Stimulated activated memory B cell treated with anti-CD40 and anti-IgM and Interleukin-4, amounts not matched to agents 10 μg/mL and 1 μg/mL and 100 μg/mL, for 72 hours (primary cell): ENCODE data around the gene TSC1.
A peak's percentile ranks its signal among the peaks of the same experiment; 100 is the strongest.

ENCODE experiments used
- ATAC-seq: fragments of 150-1000 bp; cut with Tn5 transposase; 2 replicates; pipeline ENCODE4 v1.10.0; 2021
- H3K27ac Mint-ChIP-seq: one replicate; pipeline ENCODE4 v1.8.0; 2022; ENCODE audit warnings: mild to moderate bottlenecking, mixed read lengths
- H3K27me3 Mint-ChIP-seq: one replicate; pipeline ENCODE4 v1.8.0; 2022; ENCODE audit warnings: mixed read lengths
- H3K36me3 Mint-ChIP-seq: one replicate; pipeline ENCODE4 v1.8.0; 2022; ENCODE audit warnings: mixed read lengths
- H3K4me1 Mint-ChIP-seq: one replicate; pipeline ENCODE4 v1.8.0; 2022; ENCODE audit warnings: mixed read lengths
- H3K4me3 Mint-ChIP-seq: one replicate; pipeline ENCODE4 v1.8.0; 2022; ENCODE audit warnings: mild to moderate bottlenecking, moderate library complexity, mixed read lengths
- H3K9me3 Mint-ChIP-seq: one replicate; pipeline ENCODE4 v1.8.0; 2022; ENCODE audit warnings: mixed read lengths

TSC1 gene

DNA sequence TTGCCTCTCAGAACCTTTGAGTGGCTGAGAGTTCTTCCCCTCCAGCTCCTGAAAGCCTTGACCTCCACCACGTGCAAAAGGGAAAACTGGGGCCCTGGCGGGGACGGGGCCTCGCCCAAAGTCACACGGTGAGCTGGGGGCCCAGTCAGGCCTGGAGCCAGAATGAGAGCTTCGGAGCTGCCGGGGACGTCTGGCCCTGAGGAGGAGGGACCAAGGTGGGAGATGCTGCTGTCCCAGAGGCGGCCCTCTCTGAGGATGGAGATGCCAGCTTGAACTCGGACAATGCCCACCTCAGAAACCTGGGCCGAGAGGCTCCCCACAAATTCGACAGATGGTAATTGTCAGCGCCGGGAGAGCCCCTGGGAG is 67.0 kb downstream of the TSC1 start:
- ATAC-seq = no peak
- H3K9me3 Mint-ChIP-seq = no peaks in the 10 kb centered on the region
- H3K36me3 Mint-ChIP-seq = no peaks in the 10 kb centered on the region
- H3K4me3 Mint-ChIP-seq = peak overlapping the region; percentile 78
- peaks cover 31% of the 10 kb centered on the region for H3K4me1 Mint-ChIP-seq
- peak overlapping the region; percentile 74 for H3K27ac Mint-ChIP-seq
- no peaks in the 10 kb centered on the region for H3K27me3 Mint-ChIP-seq

- ATAC-seq = no peak
- H3K36me3 Mint-ChIP-seq = no peaks in the 10 kb centered on the region
- no peak overlapping the region for H3K27ac Mint-ChIP-seq
- H3K27me3 Mint-ChIP-seq = no peaks in the 10 kb centered on the region
- no peak overlapping the region for H3K4me3 Mint-ChIP-seq
- H3K4me1 Mint-ChIP-seq = peaks cover 31% of the 10 kb centered on the region
- no peaks in the 10 kb centered on the region for H3K9me3 Mint-ChIP-seq
These were observed 67.6 kb downstream of the TSC1 start for GRCh38 chr9:132876849-132877248.

DNA sequence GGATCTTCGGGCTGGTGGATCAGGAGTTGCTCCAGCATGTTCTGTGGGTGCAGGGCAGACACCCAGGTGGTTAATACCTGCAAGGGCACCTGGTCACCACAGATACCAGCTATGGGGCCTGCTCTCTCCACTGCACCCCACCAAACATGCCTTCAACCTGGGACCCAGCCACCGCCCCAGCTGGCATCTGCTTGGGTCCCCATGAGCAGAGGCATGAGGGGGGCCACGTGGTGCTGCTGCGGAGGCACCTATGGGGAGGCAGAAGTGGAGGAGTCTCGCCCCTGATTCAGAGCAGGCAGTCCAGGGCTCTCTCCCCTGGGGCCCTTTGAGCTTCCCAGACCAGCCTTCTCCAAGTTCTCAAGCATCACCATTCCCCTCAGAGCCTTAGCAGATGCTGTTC is 69.3 kb downstream of the TSC1 start:
- Mint-ChIP-seq H3K27me3 (no peaks in the 10 kb centered on the region), H3K36me3 (no peaks in the 10 kb centered on the region), H3K4me1 (peaks cover 28% of the 10 kb centered on the region), H3K4me3 (no peak overlapping the region), H3K27ac (no peak overlapping the region), H3K9me3 (no peaks in the 10 kb centered on the region)
- ATAC-seq = no peak

DNA sequence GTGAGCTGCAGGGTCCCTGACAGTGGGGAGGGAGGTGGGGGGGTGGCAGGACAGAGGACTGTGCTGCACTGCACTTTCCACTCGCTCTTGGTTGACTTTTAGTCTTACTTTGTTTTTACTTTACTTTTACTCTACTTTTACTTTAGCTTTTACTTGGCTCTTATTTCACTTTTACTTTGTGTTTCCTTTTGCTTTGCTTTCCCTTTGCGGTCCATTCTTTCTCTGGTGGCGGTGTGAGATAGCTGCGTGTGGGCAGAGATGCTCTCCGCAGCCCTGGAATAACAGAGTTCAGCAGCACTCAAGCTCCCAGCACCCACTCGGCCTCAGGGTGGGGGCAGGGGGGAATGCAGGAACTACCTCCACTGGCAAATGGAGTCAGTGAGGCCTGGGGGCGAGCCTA is 71.0 kb downstream of the TSC1 start:
- ATAC-seq = no peak
- peak overlapping the region; percentile 37 for H3K4me3 Mint-ChIP-seq
- no peaks in the 10 kb centered on the region for H3K36me3 Mint-ChIP-seq
- H3K4me1 Mint-ChIP-seq = peaks cover 12% of the 10 kb centered on the region
- no peaks in the 10 kb centered on the region for H3K9me3 Mint-ChIP-seq
- H3K27me3 Mint-ChIP-seq = no peaks in the 10 kb centered on the region
- no peak overlapping the region for H3K27ac Mint-ChIP-seq

DNA sequence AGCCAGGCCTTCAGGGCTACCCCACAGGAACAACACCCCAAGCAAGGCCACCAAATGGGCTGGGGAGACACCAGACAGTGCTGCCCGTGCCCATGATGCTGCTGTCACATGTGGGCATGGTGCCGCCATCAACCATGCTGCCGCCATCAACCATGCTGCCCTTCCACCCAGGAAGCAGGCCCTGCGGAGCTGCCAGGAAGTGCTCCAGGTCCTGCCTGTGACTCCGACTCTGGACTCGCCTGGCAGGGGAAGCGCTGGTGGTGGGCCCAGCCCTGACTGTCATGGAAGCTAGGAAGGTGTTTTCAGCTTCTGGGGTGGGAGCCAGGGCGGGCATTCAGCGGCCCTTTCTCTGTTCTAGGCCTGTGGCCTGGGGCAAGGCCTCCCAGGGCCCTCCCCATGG is 75.2 kb downstream of the TSC1 start:
- Mint-ChIP-seq H3K4me3 (no peak overlapping the region), H3K4me1 (peaks cover 6% of the 10 kb centered on the region), H3K9me3 (no peaks in the 10 kb centered on the region), H3K27me3 (no peaks in the 10 kb centered on the region), H3K27ac (no peak overlapping the region), H3K36me3 (no peaks in the 10 kb centered on the region)
- ATAC-seq = no peak

DNA sequence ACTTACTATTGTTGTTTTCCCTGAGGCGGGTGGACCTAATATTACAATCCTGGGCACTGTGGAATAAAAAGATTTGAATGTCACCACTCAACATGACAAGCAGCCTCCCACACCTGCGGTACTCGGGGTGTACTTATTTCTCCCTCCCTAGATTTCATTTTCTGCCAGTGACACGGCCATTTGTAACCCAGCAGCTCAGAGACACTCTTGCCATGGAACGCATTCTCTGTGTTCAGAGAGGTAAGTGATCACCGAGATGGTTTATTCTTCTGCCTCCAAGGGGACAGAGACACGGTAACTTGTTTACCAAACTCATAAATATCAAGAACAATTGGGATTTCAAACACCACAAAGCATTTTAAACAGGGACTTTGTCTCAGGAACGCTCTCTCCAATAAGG is 77.5 kb downstream of the TSC1 start:
- H3K4me1 Mint-ChIP-seq = no peaks in the 10 kb centered on the region
- no peak overlapping the region for H3K4me3 Mint-ChIP-seq
- no peaks in the 10 kb centered on the region for H3K36me3 Mint-ChIP-seq
- no peaks in the 10 kb centered on the region for H3K9me3 Mint-ChIP-seq
- H3K27ac Mint-ChIP-seq = no peak overlapping the region
- H3K27me3 Mint-ChIP-seq = peaks cover 10% of the 10 kb centered on the region
- ATAC-seq = no peak

DNA sequence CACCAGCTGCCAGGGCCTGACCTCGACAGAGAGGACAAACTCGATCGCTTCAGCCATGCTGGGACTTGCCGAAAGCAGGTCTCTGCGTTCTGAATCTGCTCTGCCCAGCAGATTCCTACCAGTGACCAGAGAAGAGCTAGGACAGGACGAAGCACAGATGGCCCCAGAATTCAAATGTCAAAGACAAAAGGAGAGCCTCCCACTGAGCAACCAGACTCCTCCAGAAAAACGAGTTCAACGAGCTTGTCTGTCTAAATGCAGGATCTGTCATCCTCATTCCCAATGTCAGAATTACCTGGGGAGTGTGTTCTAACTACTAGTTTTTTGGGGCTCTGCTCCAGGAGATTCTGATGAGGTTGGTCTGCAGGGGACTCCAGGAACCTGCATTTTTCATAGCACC is 79.7 kb downstream of the TSC1 start:
- H3K27me3 Mint-ChIP-seq = peaks cover 20% of the 10 kb centered on the region
- H3K27ac Mint-ChIP-seq = no peak overlapping the region
- no peak for ATAC-seq
- no peaks in the 10 kb centered on the region for H3K4me1 Mint-ChIP-seq
- no peaks in the 10 kb centered on the region for H3K9me3 Mint-ChIP-seq
- no peak overlapping the region for H3K4me3 Mint-ChIP-seq
- H3K36me3 Mint-ChIP-seq = no peaks in the 10 kb centered on the region

- Mint-ChIP-seq H3K4me1 (no peaks in the 10 kb centered on the region), H3K27me3 (peaks cover 21% of the 10 kb centered on the region), H3K27ac (no peak overlapping the region), H3K36me3 (no peaks in the 10 kb centered on the region), H3K4me3 (no peak overlapping the region), H3K9me3 (no peaks in the 10 kb centered on the region)
- no peak for ATAC-seq
These were observed 80.1 kb downstream of the TSC1 start for GRCh38 chr9:132864277-132864676.

DNA sequence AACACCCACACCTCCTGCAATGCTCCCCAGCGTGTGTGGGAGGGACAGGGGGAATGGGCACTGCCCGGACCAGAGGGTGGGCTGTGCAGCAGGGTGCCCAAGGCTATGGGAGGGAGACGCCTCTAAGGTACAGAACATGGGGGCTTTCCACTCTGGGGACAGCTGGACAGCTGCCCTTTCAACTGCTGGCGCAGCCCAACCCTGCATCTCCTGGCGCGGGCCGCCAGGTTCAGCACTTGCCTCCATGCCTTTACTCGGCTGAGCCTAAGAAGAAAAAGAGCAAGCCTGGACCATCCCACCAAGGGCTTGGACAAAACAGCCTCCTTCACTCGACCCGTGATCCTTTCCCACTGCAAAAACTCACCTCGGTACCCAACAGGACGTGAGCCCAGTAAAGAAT is 81.3 kb downstream of the TSC1 start:
- no peaks in the 10 kb centered on the region for H3K36me3 Mint-ChIP-seq
- ATAC-seq = no peak
- H3K9me3 Mint-ChIP-seq = no peaks in the 10 kb centered on the region
- no peak overlapping the region for H3K27ac Mint-ChIP-seq
- H3K27me3 Mint-ChIP-seq = peaks cover 21% of the 10 kb centered on the region
- H3K4me1 Mint-ChIP-seq = no peaks in the 10 kb centered on the region
- no peak overlapping the region for H3K4me3 Mint-ChIP-seq

DNA sequence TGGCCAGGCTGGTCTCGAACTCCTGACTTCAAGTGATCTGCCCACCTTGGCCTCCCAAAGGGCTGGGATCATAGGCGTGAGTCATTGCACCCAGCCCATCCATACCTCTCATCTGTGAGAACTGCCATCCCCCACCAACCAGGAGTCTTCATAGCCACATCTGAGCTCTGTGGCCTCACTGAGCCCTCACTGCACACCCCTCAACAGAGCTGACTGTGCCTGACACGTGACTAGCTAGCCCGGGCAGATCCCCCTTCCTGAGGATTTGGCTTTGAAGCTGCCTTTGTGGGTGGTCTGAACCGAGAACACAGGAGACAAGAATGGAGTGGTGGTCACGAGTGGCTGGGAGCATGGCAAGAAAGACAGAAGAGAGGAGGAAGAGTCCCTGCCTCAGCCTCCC is 81.9 kb downstream of the TSC1 start:
- peaks cover 21% of the 10 kb centered on the region for H3K27me3 Mint-ChIP-seq
- H3K27ac Mint-ChIP-seq = no peak overlapping the region
- no peak for ATAC-seq

DNA sequence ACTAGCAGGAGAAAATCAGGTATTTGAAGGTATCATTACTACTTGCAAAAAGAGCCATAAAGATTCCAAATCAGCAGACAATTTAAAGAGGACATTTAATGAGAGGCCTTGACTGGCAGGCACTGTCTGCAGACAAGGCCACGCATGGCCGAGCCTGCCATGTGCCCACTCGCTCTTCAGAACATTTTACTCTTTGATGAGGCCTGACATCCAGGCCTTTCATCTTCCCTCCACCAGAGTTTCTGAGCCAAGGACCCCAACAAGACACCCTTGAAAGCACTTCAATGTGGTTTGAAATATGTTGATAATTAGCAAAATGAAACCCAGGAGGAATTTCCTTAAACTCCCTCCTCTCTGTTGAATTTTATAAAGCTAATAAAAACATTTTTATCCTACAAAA is 82.8 kb downstream of the TSC1 start:
- no peak overlapping the region for H3K27ac Mint-ChIP-seq
- no peaks in the 10 kb centered on the region for H3K9me3 Mint-ChIP-seq
- H3K4me3 Mint-ChIP-seq = no peak overlapping the region
- peaks cover 21% of the 10 kb centered on the region for H3K27me3 Mint-ChIP-seq
- no peaks in the 10 kb centered on the region for H3K4me1 Mint-ChIP-seq
- no peak for ATAC-seq
- H3K36me3 Mint-ChIP-seq = no peaks in the 10 kb centered on the region

More for the DNA sequence above, 81.9 kb downstream of the TSC1 start:
- Mint-ChIP-seq H3K9me3 (no peaks in the 10 kb centered on the region), H3K4me1 (no peaks in the 10 kb centered on the region), H3K36me3 (no peaks in the 10 kb centered on the region), H3K4me3 (no peak overlapping the region)

DNA sequence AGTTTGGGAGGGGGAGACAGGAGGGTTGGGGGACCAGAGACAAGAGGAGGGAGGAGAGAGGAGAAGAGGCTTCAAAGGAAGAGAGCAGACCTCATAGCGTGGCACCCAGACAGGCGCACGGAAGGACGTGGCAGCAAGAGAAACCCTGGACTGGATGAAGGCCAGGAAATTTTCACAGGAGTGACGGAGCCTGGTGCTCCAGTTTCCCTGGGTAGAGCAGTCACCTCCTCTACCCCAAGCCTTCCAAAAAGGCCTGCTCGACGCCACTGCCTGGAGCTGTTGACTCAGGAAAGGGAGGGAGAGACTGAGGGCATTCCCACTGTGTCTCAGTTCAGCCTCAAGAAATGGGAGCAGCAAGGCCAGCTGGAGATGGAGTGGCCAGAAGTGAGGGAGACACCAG is 85.7 kb downstream of the TSC1 start:
- no peak for ATAC-seq
- H3K27me3 Mint-ChIP-seq = peaks cover 21% of the 10 kb centered on the region
- peaks cover 12% of the 10 kb centered on the region for H3K4me1 Mint-ChIP-seq
- no peaks in the 10 kb centered on the region for H3K36me3 Mint-ChIP-seq
- no peaks in the 10 kb centered on the region for H3K9me3 Mint-ChIP-seq
- no peak overlapping the region for H3K4me3 Mint-ChIP-seq
- H3K27ac Mint-ChIP-seq = peak overlapping the region; percentile 11

- H3K27ac Mint-ChIP-seq = no peak overlapping the region
- H3K4me1 Mint-ChIP-seq = peaks cover 12% of the 10 kb centered on the region
- H3K27me3 Mint-ChIP-seq = peaks cover 18% of the 10 kb centered on the region
- no peaks in the 10 kb centered on the region for H3K36me3 Mint-ChIP-seq
- no peak overlapping the region for H3K4me3 Mint-ChIP-seq
- no peaks in the 10 kb centered on the region for H3K9me3 Mint-ChIP-seq
- ATAC-seq = no peak
These were observed 86.6 kb downstream of the TSC1 start for GRCh38 chr9:132857616-132858342.

DNA sequence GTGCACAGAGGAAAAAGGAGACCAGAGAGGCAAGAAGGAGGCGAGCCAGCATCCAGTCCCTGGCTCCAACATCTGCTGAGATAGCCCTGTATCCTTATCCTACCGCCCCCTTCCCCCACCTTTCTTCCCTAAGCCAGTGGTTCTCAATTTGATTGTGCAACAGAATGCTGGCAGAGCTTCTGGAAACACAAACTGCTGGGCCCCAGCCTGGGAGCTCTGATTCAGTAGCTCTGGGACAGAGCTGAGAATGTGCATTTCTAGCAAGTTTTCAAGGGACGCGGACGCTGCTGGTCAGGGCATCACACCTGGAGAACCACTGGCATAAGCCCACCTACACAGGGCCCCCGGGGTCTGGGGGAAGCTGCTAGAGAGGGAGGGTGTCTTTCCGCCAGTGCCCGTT is 87.4 kb downstream of the TSC1 start:
- H3K27ac Mint-ChIP-seq = no peak overlapping the region
- no peak overlapping the region for H3K4me3 Mint-ChIP-seq
- H3K27me3 Mint-ChIP-seq = peaks cover 11% of the 10 kb centered on the region
- peaks cover 12% of the 10 kb centered on the region for H3K4me1 Mint-ChIP-seq
- ATAC-seq = no peak
- H3K9me3 Mint-ChIP-seq = no peaks in the 10 kb centered on the region
- H3K36me3 Mint-ChIP-seq = no peaks in the 10 kb centered on the region

DNA sequence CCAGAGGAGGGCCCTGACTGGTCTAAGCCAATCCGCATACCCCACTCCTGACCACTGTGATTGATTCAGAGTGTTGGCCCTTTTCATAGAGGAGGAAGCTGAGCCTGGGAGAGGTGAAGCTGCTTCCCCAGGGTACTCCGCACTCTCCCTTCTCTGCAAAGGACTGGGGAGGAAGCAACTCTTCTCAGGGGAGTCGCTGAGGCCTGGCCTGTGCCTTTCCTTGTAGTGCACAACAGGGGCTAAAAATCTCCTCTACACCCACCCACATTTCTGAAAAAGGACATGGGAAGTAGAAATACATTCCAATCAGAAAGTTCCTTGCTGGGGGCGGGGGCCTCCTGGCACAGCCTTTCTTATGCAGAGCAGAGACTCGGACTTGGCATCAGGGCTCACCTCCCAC is 88.5 kb downstream of the TSC1 start:
- Mint-ChIP-seq H3K4me1 (peaks cover 12% of the 10 kb centered on the region), H3K27ac (no peak overlapping the region), H3K36me3 (no peaks in the 10 kb centered on the region), H3K27me3 (peaks cover 11% of the 10 kb centered on the region), H3K9me3 (no peaks in the 10 kb centered on the region), H3K4me3 (no peak overlapping the region)
- no peak for ATAC-seq

DNA sequence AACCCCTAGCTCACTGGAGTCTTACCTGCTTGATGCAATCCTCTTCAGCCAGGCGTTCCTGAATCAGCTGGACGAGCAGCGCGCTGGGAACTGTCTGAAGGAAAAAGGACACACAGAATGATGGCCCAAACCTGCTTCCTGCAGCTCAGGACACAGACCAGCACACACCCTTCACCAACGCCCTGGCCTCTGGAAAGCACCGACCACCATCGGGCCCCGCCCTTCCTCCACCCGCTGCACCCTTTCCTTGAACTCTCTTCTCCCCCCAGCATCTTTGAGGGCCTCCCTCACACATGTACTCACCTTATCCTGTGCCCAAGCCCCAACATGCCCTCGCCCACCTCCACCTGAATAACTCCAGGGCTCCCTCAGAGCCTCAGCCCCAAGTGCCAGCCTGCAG is 89.6 kb downstream of the TSC1 start:
- Mint-ChIP-seq H3K9me3 (no peaks in the 10 kb centered on the region), H3K4me3 (peak overlapping the region; percentile 19), H3K4me1 (peaks cover 12% of the 10 kb centered on the region), H3K27me3 (peaks cover 3% of the 10 kb centered on the region), H3K36me3 (no peaks in the 10 kb centered on the region), H3K27ac (peak overlapping the region; percentile 10)
- no peak for ATAC-seq

DNA sequence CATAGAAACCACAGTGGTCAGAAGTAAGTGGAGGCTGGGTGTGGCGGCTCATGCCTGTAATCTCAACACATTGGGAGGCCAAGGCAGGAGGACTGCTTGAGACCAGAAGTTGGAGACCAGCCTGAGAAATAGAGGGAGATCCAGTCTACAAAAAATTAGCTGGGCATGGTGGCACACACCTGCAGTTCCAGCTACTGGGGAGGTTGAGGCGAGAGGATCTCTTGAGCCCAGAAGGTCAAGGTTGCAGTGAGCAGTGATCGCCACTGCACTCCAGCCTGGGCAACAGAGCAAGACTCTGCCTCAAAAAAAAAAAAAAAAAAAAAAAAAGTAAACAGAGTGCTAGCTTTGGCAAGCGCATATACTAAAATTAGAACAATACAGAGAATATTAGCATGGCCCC is 90.9 kb downstream of the TSC1 start:
- H3K4me1 Mint-ChIP-seq = peaks cover 18% of the 10 kb centered on the region

More for the DNA sequence above, 90.9 kb downstream of the TSC1 start:
- Mint-ChIP-seq H3K27ac (no peak overlapping the region), H3K9me3 (no peaks in the 10 kb centered on the region), H3K36me3 (no peaks in the 10 kb centered on the region), H3K4me3 (no peak overlapping the region), H3K27me3 (no peaks in the 10 kb centered on the region)
- ATAC-seq = no peak
